ENCODE data around the gene SPSB2. TPM values are rescaled to one million over a fixed set of nuclear protein-coding genes. Genes with fewer than 3 reads are reported as not detected.
A peak's percentile ranks its signal among the peaks of the same experiment; 100 is the strongest.
"Not testable (repeated sequence)": the region's sequence is repeated elsewhere in the genome, so short reads cannot be mapped to it uniquely, and the experiment has no call there.

Gene SPSB2
- total RNA-seq, 1 donor from 2014 or later: 6.2 TPM

- Mint-ChIP-seq H3K4me3 (no peak overlapping the region), H3K9me3 (peaks cover 4% of the 10 kb centered on the region), H3K27me3 (ENCODE audit: low read depth) (no peaks in the 10 kb centered on the region), H3K27ac (ENCODE audit: unreplicated experiment) (no peak overlapping the region), H3K4me1 (peaks cover 10% of the 10 kb centered on the region), H3K36me3 (ENCODE audit: low read depth) (no peaks in the 10 kb centered on the region)
- no peak for DNase-seq (ENCODE audit: low read depth, low spot score)
- TF ChIP-seq, protein P1, sequence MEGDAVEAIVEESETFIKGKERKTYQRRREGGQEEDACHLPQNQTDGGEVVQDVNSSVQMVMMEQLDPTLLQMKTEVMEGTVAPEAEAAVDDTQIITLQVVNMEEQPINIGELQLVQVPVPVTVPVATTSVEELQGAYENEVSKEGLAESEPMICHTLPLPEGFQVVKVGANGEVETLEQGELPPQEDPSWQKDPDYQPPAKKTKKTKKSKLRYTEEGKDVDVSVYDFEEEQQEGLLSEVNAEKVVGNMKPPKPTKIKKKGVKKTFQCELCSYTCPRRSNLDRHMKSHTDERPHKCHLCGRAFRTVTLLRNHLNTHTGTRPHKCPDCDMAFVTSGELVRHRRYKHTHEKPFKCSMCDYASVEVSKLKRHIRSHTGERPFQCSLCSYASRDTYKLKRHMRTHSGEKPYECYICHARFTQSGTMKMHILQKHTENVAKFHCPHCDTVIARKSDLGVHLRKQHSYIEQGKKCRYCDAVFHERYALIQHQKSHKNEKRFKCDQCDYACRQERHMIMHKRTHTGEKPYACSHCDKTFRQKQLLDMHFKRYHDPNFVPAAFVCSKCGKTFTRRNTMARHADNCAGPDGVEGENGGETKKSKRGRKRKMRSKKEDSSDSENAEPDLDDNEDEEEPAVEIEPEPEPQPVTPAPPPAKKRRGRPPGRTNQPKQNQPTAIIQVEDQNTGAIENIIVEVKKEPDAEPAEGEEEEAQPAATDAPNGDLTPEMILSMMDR (conservative IDR thresholded peaks at IDR 0.05): no peak
Observed at GRCh38 chr12:6896846-6897435, 23.8 kb upstream of the SPSB2 start.

DNA sequence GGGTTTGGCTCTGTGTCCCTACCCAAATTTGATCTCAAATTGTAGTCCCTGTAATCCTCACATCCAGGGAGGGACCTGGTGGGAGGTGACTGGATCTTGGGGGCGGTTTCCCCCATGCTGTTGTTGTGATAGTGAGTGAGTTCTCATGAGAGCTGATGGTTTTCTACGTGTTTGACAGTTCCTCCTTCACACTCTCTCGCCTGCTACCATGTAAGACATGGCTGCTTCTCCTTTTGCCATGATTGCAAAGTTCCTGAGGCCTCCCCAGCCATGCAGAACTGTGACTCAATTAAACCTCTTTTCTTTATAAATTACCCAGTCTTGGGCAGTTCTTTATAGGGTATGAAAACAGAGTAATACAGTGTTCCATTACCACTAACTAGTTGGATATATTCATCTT lies 21.2 kb upstream of the SPSB2 start:
- TF ChIP-seq, protein P1 (conservative IDR thresholded peaks at IDR 0.05): no peak
- Mint-ChIP-seq H3K27ac (ENCODE audit: unreplicated experiment) (no peak overlapping the region), H3K4me3 (no peak overlapping the region), H3K4me1 (peaks cover 20% of the 10 kb centered on the region), H3K27me3 (ENCODE audit: low read depth) (no peaks in the 10 kb centered on the region), H3K36me3 (ENCODE audit: low read depth) (peaks cover 2% of the 10 kb centered on the region), H3K9me3 (peaks cover 4% of the 10 kb centered on the region)
- no peak for DNase-seq (ENCODE audit: low read depth, low spot score)

- H3K4me3 Mint-ChIP-seq: peak overlapping the region; percentile 72
- not testable (repeated sequence) for DNase-seq (ENCODE audit: low read depth, low spot score)
Observed at GRCh38 chr12:6892683-6893082, 19.6 kb upstream of the SPSB2 start.

DNA sequence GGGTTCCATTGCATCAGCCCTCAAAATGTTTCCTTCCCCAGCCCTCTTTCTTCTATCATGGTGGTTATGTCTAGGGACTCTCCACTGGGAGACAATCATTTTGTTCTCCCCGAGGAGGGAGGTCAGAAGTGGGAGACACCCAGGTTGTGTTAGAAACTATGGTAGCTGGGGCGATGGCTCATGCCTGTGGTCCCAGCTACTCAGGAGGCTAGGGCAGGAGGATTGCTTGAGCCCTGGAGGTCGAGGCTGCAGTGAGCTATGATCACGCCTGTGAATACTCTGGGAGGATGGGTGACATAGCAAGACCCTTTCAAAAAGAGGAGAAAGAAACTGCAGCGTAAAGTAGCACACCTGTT lies 18.5 kb upstream of the SPSB2 start:
- no peaks in the 10 kb centered on the region for H3K27me3 Mint-ChIP-seq (ENCODE audit: low read depth)
- H3K36me3 Mint-ChIP-seq (ENCODE audit: low read depth): peaks cover 5% of the 10 kb centered on the region
- H3K4me1 Mint-ChIP-seq: peaks cover 23% of the 10 kb centered on the region
- peaks cover 4% of the 10 kb centered on the region for H3K9me3 Mint-ChIP-seq
- DNase-seq (ENCODE audit: low read depth, low spot score): no peak
- H3K27ac Mint-ChIP-seq (ENCODE audit: unreplicated experiment): peak overlapping the region; percentile 71
- TF ChIP-seq, protein P1 (conservative IDR thresholded peaks at IDR 0.05): no peak
- H3K4me3 Mint-ChIP-seq: peak overlapping the region; percentile 80

More at GRCh38 chr12:6892683-6893082, 19.6 kb upstream of the SPSB2 start:
- not testable (repeated sequence) for H3K36me3 Mint-ChIP-seq (ENCODE audit: low read depth); H3K27ac Mint-ChIP-seq (ENCODE audit: unreplicated experiment); H3K9me3 Mint-ChIP-seq; H3K27me3 Mint-ChIP-seq (ENCODE audit: low read depth)
- H3K4me1 Mint-ChIP-seq: peaks cover 23% of the 10 kb centered on the region

- peaks cover 5% of the 10 kb centered on the region for H3K36me3 Mint-ChIP-seq (ENCODE audit: low read depth)
- H3K4me1 Mint-ChIP-seq: peaks cover 27% of the 10 kb centered on the region
- peak overlapping the region; percentile 84 for H3K4me3 Mint-ChIP-seq
- H3K27me3 Mint-ChIP-seq (ENCODE audit: low read depth): no peaks in the 10 kb centered on the region
- peak overlapping the region; percentile 99 for H3K27ac Mint-ChIP-seq (ENCODE audit: unreplicated experiment)
- TF ChIP-seq, protein P1 (conservative IDR thresholded peaks at IDR 0.05): peak; percentile 99
- peak; percentile 99 for DNase-seq (ENCODE audit: low read depth, low spot score)
- H3K9me3 Mint-ChIP-seq: peaks cover 1% of the 10 kb centered on the region
Observed at GRCh38 chr12:6890789-6891645, 17.9 kb upstream of the SPSB2 start.

DNA sequence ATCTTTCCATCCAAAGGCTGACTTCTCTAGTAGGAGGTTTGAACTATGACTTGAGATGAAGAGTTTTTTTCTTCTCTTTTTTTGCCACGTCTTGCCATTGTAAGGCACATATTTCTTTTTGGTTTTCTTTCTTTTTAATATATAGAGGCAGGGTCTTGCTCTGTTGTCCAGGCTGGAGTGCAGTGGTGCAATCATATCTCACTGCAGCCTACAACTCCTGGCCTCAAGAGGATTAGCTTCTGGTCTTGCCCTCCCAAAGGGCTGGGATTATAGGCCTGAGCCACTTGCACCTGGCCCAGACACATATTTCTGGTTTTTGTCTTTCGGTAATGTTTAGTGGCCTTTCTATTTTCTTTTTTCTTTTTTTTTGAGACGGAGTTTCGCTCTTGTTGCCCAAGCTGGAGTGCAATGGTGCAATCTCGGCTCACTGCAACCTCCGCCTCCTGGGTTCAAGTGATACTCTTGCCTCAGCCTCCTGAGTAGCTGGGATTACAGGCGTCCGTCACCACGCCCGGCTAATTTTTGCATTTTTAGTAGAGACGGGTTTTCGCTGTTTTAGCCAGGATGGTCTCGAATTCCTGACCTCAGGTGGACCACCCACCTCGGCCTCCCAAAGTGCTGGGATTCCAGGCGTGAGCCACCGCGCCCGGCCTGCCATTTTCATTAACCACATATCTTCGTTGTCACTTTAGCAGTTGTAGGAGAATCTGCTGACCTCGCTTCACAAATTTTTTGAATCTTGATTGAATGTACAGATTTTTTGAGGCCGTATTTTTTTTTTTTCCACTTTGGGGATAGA lies 16.9 kb upstream of the SPSB2 start:
- DNase-seq (ENCODE audit: low read depth, low spot score); H3K9me3 Mint-ChIP-seq; H3K36me3 Mint-ChIP-seq (ENCODE audit: low read depth); H3K27me3 Mint-ChIP-seq (ENCODE audit: low read depth): not testable (repeated sequence)
- peak overlapping the region; percentile 84 for H3K4me3 Mint-ChIP-seq
- peak overlapping the region; percentile 99 for H3K27ac Mint-ChIP-seq (ENCODE audit: unreplicated experiment)
- H3K4me1 Mint-ChIP-seq: peaks cover 32% of the 10 kb centered on the region

DNA sequence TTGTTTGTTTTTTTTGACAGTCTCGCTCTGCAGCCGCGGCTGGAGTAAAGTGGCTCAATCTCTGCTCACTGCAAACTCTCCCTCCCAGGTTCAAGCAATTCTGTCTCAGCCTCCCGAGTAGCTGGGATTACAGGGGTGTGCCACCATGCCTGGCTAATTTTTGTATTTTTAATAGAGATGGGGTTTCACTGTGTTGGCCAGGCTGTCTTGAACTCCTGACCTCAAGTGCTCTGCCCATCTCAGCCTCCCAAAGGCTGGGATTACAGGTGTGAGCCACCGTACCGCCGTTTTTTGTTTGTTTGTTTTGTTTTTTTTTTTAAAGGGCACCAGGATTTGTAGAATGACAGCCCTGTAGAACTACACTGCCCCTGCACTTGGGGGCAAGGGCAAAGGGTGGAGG lies 15.7 kb upstream of the SPSB2 start:
- H3K36me3 Mint-ChIP-seq (ENCODE audit: low read depth); H3K27ac Mint-ChIP-seq (ENCODE audit: unreplicated experiment); DNase-seq (ENCODE audit: low read depth, low spot score); H3K27me3 Mint-ChIP-seq (ENCODE audit: low read depth); H3K4me3 Mint-ChIP-seq; H3K9me3 Mint-ChIP-seq: not testable (repeated sequence)
- H3K4me1 Mint-ChIP-seq: peaks cover 32% of the 10 kb centered on the region

Data from neural crest cell (in vitro differentiated cells).